Hepatocyte (in vitro differentiated cells): ENCODE data around the gene VPS16.

Experiments used
- EZH2 ChIP-seq: fragments of 200-600 bp; sonication (generic); IDR thresholded peaks from 2 replicates; pipeline ENCODE4 v1.6.1; 2016; ENCODE audit warnings: antibody characterized with exemption, mild to moderate bottlenecking, borderline replicate concordance
- EZH2phosphoT487 ChIP-seq: fragments of 200-600 bp; sonication (generic); IDR thresholded peaks from one replicate; pipeline ENCODE4 v1.6.1; 2018; ENCODE audit warnings: antibody characterized with exemption, mild to moderate bottlenecking, low read depth, moderate library complexity; ENCODE audit not compliant: unreplicated experiment, severe bottlenecking
- TF ChIP-seq, protein P1 (sequence below): fragments of 200-600 bp; sonication (generic); IDR thresholded peaks from 2 replicates; pipeline ENCODE4 v1.5.1; 2016; ENCODE audit warnings: antibody characterized with exemption, mild to moderate bottlenecking; ENCODE audit not compliant: poor library complexity

DNA sequence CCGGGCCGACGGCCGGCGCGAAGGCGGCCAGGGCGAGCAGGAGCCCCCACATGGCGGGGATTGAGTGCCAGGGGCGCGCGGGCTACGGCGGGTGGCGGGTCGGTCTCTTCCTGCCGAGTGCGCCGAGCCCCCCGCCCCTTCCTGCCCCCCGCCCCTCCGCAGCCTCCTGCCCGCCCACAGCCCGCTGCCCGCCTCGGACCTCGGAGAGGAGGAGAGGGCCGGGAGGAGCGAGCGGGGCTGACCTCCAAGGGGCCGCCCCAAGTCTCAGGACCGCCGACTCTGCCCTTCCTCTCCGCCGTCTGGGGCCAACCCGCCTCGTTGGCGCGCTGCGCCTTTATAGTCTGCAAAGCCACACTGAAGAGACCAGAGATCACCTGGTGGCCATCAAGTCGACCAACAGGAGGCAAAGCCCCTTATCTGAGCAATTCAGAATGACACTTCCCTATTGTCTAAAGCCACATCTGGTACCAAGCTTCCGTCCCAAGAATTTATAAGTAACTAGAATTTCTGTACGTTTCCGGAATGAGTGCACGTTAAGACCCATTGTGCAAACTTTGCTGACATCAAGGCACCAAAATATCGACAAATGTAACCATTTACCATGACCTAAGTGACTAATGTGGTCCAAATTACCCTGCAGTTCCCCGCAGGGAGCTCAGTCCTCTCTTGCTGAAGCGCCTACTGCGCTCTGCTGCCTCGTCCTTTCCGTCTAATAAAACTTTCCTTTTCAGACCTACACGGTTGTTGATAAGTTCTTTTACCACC, 39.8 kb upstream of the VPS16 start, which contains the start of gene CPXM1:
- TF ChIP-seq EZH2 (no peak), EZH2phosphoT487 (no peak)
- TF ChIP-seq, protein P1, sequence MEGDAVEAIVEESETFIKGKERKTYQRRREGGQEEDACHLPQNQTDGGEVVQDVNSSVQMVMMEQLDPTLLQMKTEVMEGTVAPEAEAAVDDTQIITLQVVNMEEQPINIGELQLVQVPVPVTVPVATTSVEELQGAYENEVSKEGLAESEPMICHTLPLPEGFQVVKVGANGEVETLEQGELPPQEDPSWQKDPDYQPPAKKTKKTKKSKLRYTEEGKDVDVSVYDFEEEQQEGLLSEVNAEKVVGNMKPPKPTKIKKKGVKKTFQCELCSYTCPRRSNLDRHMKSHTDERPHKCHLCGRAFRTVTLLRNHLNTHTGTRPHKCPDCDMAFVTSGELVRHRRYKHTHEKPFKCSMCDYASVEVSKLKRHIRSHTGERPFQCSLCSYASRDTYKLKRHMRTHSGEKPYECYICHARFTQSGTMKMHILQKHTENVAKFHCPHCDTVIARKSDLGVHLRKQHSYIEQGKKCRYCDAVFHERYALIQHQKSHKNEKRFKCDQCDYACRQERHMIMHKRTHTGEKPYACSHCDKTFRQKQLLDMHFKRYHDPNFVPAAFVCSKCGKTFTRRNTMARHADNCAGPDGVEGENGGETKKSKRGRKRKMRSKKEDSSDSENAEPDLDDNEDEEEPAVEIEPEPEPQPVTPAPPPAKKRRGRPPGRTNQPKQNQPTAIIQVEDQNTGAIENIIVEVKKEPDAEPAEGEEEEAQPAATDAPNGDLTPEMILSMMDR, result no peak
